Measurements from ENCODE around the gene DUOX2. TPM values are rescaled to one million over a fixed set of nuclear protein-coding genes. Genes with fewer than 3 reads are reported as not detected.

The DUOX2 gene
- total and polyA plus RNA-seq, 4 donors = 0.06 to 0.08 TPM; not detected in 2

GRCh38 chr15:45151998-45152828 is 38.2 kb upstream of the DUOX2 start:
- WGBS = 98% methylated on average over 36 of the region's 36 CpGs
- DNase-seq (ENCODE audit: low spot score) = no peak
- Histone ChIP-seq H3K4me3 (ENCODE audit: low read depth in 1 of 3, low read length in 3 of 3) (no peak overlapping the region), H3K27ac (ENCODE audit: low read depth in 1 of 2, low read length in 2 of 2) (no peak overlapping the region), H3K9ac (ENCODE audit: low read depth in 1 of 2, low read length in 2 of 2) (no peak overlapping the region), H3K27me3 (ENCODE audit: control insufficient read depth in 4 of 4, insufficient read depth in 4 of 4, low read length in 3 of 4) (no peaks in the 10 kb centered on the region), H3K4me1 (ENCODE audit: control insufficient read depth in 4 of 4, insufficient read depth in 4 of 4, low read length in 3 of 4) (no peaks in the 10 kb centered on the region), H3K36me3 (ENCODE audit: control insufficient read depth in 4 of 4, insufficient read depth in 3 of 4, low read depth in 1 of 4, low read length in 3 of 4) (no peaks in the 10 kb centered on the region), H3K9me3 (ENCODE audit: control insufficient read depth in 4 of 4, low read length in 3 of 4) (no peaks in the 10 kb centered on the region)
- TF ChIP-seq FOXA2 (IDR thresholded peaks at IDR 0.05) (no peak), RXRA (IDR thresholded peaks at IDR 0.05) (no peak), SP1 (IDR thresholded peaks at IDR 0.05) (no peak), MAX (IDR thresholded peaks at IDR 0.05) (no peak), YY1 (IDR thresholded peaks at IDR 0.05) (no peak), EGR1 (IDR thresholded peaks at IDR 0.05; ENCODE audit: low read depth in 2 of 2) (no peak)

- DNase-seq (ENCODE audit: low spot score) = no peak
- no peaks in the 10 kb centered on the region for H3K36me3 ChIP-seq (ENCODE audit: control insufficient read depth in 4 of 4, insufficient read depth in 3 of 4, low read depth in 1 of 4, low read length in 3 of 4)
- TF ChIP-seq MAX (IDR thresholded peaks at IDR 0.05) (no peak), ZBTB33 (IDR thresholded peaks at IDR 0.05) (no peak), JUND (IDR thresholded peaks at IDR 0.05) (no peak), YY1 (IDR thresholded peaks at IDR 0.05) (no peak), TAF1 (conservative IDR thresholded peaks at IDR 0.05) (no peak), RAD21 (IDR thresholded peaks at IDR 0.05) (no peak), SP1 (IDR thresholded peaks at IDR 0.05) (no peak), FOXA1 (IDR thresholded peaks at IDR 0.05) (no peak)
- TF ChIP-seq, protein P1, sequence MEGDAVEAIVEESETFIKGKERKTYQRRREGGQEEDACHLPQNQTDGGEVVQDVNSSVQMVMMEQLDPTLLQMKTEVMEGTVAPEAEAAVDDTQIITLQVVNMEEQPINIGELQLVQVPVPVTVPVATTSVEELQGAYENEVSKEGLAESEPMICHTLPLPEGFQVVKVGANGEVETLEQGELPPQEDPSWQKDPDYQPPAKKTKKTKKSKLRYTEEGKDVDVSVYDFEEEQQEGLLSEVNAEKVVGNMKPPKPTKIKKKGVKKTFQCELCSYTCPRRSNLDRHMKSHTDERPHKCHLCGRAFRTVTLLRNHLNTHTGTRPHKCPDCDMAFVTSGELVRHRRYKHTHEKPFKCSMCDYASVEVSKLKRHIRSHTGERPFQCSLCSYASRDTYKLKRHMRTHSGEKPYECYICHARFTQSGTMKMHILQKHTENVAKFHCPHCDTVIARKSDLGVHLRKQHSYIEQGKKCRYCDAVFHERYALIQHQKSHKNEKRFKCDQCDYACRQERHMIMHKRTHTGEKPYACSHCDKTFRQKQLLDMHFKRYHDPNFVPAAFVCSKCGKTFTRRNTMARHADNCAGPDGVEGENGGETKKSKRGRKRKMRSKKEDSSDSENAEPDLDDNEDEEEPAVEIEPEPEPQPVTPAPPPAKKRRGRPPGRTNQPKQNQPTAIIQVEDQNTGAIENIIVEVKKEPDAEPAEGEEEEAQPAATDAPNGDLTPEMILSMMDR (IDR thresholded peaks at IDR 0.05; ENCODE audit: low read depth, low read length, missing input control) = no peak
- TF ChIP-seq, protein P2, sequence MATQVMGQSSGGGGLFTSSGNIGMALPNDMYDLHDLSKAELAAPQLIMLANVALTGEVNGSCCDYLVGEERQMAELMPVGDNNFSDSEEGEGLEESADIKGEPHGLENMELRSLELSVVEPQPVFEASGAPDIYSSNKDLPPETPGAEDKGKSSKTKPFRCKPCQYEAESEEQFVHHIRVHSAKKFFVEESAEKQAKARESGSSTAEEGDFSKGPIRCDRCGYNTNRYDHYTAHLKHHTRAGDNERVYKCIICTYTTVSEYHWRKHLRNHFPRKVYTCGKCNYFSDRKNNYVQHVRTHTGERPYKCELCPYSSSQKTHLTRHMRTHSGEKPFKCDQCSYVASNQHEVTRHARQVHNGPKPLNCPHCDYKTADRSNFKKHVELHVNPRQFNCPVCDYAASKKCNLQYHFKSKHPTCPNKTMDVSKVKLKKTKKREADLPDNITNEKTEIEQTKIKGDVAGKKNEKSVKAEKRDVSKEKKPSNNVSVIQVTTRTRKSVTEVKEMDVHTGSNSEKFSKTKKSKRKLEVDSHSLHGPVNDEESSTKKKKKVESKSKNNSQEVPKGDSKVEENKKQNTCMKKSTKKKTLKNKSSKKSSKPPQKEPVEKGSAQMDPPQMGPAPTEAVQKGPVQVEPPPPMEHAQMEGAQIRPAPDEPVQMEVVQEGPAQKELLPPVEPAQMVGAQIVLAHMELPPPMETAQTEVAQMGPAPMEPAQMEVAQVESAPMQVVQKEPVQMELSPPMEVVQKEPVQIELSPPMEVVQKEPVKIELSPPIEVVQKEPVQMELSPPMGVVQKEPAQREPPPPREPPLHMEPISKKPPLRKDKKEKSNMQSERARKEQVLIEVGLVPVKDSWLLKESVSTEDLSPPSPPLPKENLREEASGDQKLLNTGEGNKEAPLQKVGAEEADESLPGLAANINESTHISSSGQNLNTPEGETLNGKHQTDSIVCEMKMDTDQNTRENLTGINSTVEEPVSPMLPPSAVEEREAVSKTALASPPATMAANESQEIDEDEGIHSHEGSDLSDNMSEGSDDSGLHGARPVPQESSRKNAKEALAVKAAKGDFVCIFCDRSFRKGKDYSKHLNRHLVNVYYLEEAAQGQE (IDR thresholded peaks at IDR 0.05) = no peak
- WGBS = 93% methylated on average over 6 of the region's 6 CpGs
- no peaks in the 10 kb centered on the region for H3K27me3 ChIP-seq (ENCODE audit: control insufficient read depth in 4 of 4, insufficient read depth in 4 of 4, low read length in 3 of 4)
- no peaks in the 10 kb centered on the region for H3K4me1 ChIP-seq (ENCODE audit: control insufficient read depth in 4 of 4, insufficient read depth in 4 of 4, low read length in 3 of 4)
- no peaks in the 10 kb centered on the region for H3K9me3 ChIP-seq (ENCODE audit: control insufficient read depth in 4 of 4, low read length in 3 of 4)
- no peak overlapping the region for H3K9ac ChIP-seq (ENCODE audit: low read depth in 1 of 2, low read length in 2 of 2)
- no peak overlapping the region for H3K27ac ChIP-seq (ENCODE audit: low read depth in 1 of 2, low read length in 2 of 2)
- H3K4me3 ChIP-seq (ENCODE audit: low read depth in 1 of 3, low read length in 3 of 3) = no peak overlapping the region
These were observed 37.0 kb upstream of the DUOX2 start for GRCh38 chr15:45150997-45151396.
